Heart left ventricle (tissue), 13 donors: ENCODE results near the gene ADCY7.

Experiments used
- CTCF ChIP-seq, 12 donors: fragments of 200-600 bp; sonication (generic) in 4 of 12; IDR thresholded peaks; one replicate each; pipeline versions ENCODE4 v1.5.0 to v1.8.0; 2018 to 2022; ENCODE audit warnings: antibody characterized with exemption in 12 of 12, mild to moderate bottlenecking in 5 of 12
- POLR2A ChIP-seq, 2 donors: fragments of 450-650 bp; IDR thresholded peaks; one replicate each; pipeline ENCODE4 v1.6.1; 2017; ENCODE audit warnings: antibody characterized with exemption in 2 of 2, mild to moderate bottlenecking in 2 of 2, moderate library complexity in 2 of 2
- donor health status: ischemic (EF 13 %, LVEDD 7.1; RV severe dilation, severe dysfunction).
- donor health status: DM: no; HTN: yes; CAD: no.
- donor health status: DM: no; HTN: no; CAD: no.
- donor health status: ischemic (EF 25% LVEDD 6.9; RV normal size, moderate dysfunction).
- donor health status: ischemic (EF 25% LVEDD 5.7; RV mildly dilated, moderate dysfunction).
- donor health status: ischemic (EF 35%, LVEDD 5.7; RV mildly dilated, moderate dysfunction).
- donor health status: nonischemic (EF 11% LVEDD 7.7; RV severe dilation, severe dysfunction).
- donor health status: DM: yes; HTN: yes; CAD: no.
- donor health status: PGD.
- donor health status: ischemic (EF 29% LVEDD 5.4; RV normal size, mild dysfunction).
- donor health status: nonischemic (EF 23%, LVEDD 6.1; RV moderate dilation, normal function).

DNA sequence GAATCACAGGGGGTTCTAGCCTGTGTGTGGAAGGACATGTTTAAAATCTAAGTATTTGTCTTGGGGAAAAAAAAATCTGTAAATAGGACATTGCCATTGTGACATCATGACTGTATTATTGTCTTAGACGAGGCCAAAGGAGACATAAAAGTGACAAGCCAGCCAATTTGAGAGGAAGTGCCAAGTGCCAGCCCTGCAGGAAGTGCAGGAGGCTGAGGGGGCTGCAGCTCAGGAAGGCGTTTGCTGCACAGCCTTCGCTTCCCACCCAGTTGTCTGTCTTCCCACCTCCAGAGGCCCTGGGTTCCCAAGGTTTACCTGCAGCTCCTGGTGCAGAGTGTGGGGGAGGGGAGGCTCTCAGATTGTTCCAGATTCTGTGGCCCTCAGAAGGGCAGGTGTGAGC lies 1.3 kb downstream of the ADCY7 start:
- no peak for TF ChIP-seq CTCF (IDR thresholded peaks at IDR 0.05)
- no peak for TF ChIP-seq POLR2A (IDR thresholded peaks at IDR 0.05)
